HL-60 (cell line): ENCODE measurements around the gene CDC42BPB.

Experiments used
- DNase-seq, 2 experiments: peaks; one replicate each; pipeline ENCODE4 v3.0.0-alpha.2; 2010 to 2020; ENCODE audit warnings: low read depth in 1 of 2, low spot score in 1 of 2
- H3K27ac ChIP-seq: fragments of 250-450 bp; sonication (Bioruptor Pico); replicated peaks from 2 replicates; pipeline ENCODE4 v1.5.1; 2020; ENCODE audit warnings: mild to moderate bottlenecking, moderate library complexity
- H3K27me3 ChIP-seq: fragments of 250-450 bp; sonication (Bioruptor Pico); 2 replicates; pipeline ENCODE4 v1.5.1; 2021; ENCODE audit warnings: mild to moderate bottlenecking, moderate library complexity; ENCODE audit not compliant: insufficient read depth, poor library complexity, severe bottlenecking
- H3K4me3 ChIP-seq: replicated peaks from 2 replicates; pipeline ENCODE4 v1.5.1; 2011; ENCODE audit warnings: mild to moderate bottlenecking, control low read depth, low read length; ENCODE audit not compliant: insufficient read depth
- GABPA ChIP-seq: IDR thresholded peaks from 2 replicates; pipeline ENCODE4 v1.6.1; 2012; ENCODE audit warnings: low read depth
- POLR2AphosphoS5 ChIP-seq: IDR thresholded peaks from 2 replicates; pipeline ENCODE4 v1.6.1; 2012; ENCODE audit warnings: low read depth
- SPI1 ChIP-seq: IDR thresholded peaks from 2 replicates; pipeline ENCODE4 v1.6.1; 2012; ENCODE audit warnings: low read depth, mild to moderate bottlenecking, borderline replicate concordance
- TF ChIP-seq, protein P1 (sequence below): IDR thresholded peaks from one replicate; pipeline ENCODE4 v1.5.1; 2011; ENCODE audit warnings: low read length, control low read depth, inconsistent platforms; ENCODE audit not compliant: insufficient read depth
- TF ChIP-seq, protein P2 (sequence below): IDR thresholded peaks from 2 replicates; pipeline ENCODE4 v1.6.1; 2012; ENCODE audit warnings: low read depth; ENCODE audit not compliant: insufficient replicate concordance

Gene CDC42BPB

DNA sequence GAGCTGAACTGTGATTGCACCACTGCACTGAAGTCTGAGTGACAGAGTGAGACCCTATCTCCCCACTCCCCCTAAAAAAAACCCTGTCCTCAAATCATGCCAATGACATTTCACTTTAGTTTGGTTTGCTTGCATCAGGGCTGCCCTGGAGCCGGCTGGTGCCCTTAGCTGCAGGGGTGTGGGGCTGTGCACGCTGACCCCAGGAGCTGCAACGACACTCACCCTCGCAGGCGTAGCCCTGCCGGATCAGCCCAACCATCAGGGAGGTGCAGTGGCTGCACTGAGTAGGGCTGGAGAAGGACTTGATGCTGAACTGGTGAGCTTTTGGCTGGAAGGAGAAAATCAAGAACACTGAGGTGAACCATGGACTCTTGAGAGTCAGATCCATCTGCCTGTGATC is 105.1 kb downstream of the CDC42BPB start:
- Histone ChIP-seq H3K27ac (no peak overlapping the region), H3K27me3 (no peaks in the 10 kb centered on the region), H3K4me3 (no peak overlapping the region)
- TF ChIP-seq SPI1, result no peak
- TF ChIP-seq POLR2AphosphoS5, result no peak
- TF ChIP-seq, protein P1, sequence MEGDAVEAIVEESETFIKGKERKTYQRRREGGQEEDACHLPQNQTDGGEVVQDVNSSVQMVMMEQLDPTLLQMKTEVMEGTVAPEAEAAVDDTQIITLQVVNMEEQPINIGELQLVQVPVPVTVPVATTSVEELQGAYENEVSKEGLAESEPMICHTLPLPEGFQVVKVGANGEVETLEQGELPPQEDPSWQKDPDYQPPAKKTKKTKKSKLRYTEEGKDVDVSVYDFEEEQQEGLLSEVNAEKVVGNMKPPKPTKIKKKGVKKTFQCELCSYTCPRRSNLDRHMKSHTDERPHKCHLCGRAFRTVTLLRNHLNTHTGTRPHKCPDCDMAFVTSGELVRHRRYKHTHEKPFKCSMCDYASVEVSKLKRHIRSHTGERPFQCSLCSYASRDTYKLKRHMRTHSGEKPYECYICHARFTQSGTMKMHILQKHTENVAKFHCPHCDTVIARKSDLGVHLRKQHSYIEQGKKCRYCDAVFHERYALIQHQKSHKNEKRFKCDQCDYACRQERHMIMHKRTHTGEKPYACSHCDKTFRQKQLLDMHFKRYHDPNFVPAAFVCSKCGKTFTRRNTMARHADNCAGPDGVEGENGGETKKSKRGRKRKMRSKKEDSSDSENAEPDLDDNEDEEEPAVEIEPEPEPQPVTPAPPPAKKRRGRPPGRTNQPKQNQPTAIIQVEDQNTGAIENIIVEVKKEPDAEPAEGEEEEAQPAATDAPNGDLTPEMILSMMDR, result no peak
- TF ChIP-seq, protein P2, sequence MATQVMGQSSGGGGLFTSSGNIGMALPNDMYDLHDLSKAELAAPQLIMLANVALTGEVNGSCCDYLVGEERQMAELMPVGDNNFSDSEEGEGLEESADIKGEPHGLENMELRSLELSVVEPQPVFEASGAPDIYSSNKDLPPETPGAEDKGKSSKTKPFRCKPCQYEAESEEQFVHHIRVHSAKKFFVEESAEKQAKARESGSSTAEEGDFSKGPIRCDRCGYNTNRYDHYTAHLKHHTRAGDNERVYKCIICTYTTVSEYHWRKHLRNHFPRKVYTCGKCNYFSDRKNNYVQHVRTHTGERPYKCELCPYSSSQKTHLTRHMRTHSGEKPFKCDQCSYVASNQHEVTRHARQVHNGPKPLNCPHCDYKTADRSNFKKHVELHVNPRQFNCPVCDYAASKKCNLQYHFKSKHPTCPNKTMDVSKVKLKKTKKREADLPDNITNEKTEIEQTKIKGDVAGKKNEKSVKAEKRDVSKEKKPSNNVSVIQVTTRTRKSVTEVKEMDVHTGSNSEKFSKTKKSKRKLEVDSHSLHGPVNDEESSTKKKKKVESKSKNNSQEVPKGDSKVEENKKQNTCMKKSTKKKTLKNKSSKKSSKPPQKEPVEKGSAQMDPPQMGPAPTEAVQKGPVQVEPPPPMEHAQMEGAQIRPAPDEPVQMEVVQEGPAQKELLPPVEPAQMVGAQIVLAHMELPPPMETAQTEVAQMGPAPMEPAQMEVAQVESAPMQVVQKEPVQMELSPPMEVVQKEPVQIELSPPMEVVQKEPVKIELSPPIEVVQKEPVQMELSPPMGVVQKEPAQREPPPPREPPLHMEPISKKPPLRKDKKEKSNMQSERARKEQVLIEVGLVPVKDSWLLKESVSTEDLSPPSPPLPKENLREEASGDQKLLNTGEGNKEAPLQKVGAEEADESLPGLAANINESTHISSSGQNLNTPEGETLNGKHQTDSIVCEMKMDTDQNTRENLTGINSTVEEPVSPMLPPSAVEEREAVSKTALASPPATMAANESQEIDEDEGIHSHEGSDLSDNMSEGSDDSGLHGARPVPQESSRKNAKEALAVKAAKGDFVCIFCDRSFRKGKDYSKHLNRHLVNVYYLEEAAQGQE, result no peak
- TF ChIP-seq GABPA, result no peak
- no peak for DNase-seq

DNA sequence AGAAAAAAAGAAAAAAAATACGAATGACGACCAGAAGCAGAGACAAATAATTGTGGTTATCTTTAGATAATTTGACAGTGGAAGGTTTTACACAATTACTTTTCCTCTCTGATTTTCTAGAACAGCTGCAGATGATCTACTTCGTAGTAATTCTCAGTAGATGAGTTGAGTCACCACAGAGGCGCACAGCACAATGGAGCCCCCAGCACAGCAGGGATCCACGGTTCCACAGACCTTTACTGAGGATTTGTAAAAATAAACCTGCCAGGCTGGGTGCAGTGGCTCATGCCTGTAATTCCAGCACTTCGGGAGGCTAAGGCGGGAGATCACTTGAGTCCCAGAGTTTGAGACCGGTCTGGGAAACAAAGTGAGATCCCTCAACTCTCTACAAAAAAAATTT is 105.5 kb downstream of the CDC42BPB start:
- Histone ChIP-seq H3K4me3 (no peak overlapping the region), H3K27me3 (no peaks in the 10 kb centered on the region), H3K27ac (no peak overlapping the region)
- DNase-seq, result no peak
- TF ChIP-seq, protein P1, result no peak
- TF ChIP-seq GABPA (no peak), SPI1 (no peak), POLR2AphosphoS5 (no peak)
- TF ChIP-seq, protein P2, result no peak

DNA sequence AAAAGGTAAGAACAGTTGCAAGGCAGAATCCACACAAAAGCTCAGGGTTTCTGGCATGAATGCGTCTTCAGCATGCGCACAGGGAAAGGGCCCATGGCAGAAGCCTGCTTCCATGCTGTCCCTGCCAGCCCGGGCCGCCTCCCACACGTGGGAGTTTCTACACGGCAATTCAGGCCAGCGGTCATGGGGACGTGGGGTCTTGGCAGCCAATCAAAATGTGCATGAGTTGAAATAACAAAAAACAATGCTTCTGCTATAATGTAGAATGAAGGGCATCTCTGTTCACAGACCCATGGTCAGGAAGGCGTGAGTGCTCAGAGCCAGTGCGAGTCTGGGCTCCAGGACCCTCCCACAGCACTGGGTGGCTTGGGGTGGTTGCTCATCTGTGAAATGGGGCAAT is 106.3 kb downstream of the CDC42BPB start:
- no peak overlapping the region for H3K27ac ChIP-seq
- H3K4me3 ChIP-seq, result no peak overlapping the region
- no peak for DNase-seq
- TF ChIP-seq, protein P2, result no peak
- TF ChIP-seq SPI1 (no peak), POLR2AphosphoS5 (no peak), GABPA (no peak)
- TF ChIP-seq, protein P1, result no peak
- no peaks in the 10 kb centered on the region for H3K27me3 ChIP-seq
